GM21825 (cell line): ENCODE measurements around the gene RBM20.
"Not testable (repeated sequence)": the region's sequence is repeated elsewhere in the genome, so short reads cannot be mapped to it uniquely, and the experiment has no call there.

Experiments
- ATAC-seq: cut with Tn5 transposase; IDR thresholded peaks from one replicate; pipeline ENCODE4 v1.9.1; 2021; ENCODE audit warnings: mild to moderate bottlenecking, moderate library complexity; ENCODE audit not compliant: unreplicated experiment

The RBM20 gene

GRCh38 chr10:110625356-110625894 lies 18.7 kb upstream of the RBM20 start:
- no peak for ATAC-seq

DNA sequence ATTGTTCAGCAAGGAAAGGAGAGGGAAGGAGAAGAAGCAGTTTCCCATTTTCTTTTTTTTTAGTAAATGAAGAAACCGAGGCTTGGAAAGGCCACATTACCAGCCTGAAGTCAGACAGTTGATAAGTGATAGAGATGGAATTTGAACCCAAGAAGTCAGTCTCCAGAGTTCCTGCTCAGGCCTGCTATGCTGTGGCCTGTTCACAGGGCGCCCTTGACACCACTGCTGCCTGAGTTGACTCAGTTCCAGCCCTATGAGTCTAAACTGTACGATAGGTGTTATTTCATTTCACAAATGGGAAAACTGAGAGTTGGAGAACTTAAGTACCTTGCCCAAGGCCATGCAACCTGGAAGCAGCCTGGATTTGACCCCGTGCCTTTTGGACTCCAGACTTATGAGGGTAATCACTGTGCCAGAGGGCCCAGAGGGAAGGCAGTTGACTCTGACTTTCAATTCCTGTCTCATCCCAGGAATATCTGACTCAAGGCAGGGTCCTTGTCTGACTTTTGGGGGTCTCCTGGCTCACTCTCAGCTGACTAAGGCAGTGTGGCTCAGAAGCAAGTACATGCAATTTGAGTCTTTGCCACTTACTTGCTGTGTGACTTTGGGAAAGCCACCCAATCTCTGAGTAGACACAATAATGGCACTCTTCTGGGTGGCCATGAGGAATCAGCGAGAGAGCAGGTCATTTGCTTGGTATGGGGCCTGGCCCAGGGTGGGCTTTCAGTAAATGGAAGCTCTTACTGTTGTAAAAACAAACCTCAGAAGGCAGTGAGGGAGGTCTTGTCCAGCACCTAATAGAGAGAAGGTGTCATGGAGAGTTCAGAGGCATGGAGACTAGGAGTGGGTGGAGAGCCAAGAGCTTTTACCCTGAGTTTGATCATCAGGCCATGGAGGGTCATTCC lies 17.9 kb upstream of the RBM20 start:
- ATAC-seq = no peak

DNA sequence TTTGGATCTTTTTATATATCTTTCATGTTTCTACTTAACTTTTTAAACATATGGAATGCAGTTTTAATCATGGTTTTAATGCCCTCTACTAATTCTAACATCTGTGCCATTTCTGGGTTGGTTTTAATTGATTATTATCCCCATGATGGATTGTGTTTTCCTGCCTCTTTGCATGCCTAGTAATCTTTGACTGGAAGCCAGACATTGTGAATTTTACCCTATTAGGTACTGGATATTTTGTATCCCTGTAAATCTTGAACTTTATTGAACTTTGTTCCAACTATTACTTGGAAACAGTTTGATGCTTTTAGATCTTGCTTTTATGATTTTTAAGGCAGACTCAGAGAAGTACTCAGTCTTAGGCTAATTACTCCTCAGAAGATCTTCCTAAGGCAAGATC lies 16.0 kb upstream of the RBM20 start:
- no peak for ATAC-seq

- ATAC-seq = no peak
Measured at GRCh38 chr10:110629680-110630191, 14.4 kb upstream of the RBM20 start.

GRCh38 chr10:110631934-110632333 lies 12.2 kb upstream of the RBM20 start:
- no peak for ATAC-seq

DNA sequence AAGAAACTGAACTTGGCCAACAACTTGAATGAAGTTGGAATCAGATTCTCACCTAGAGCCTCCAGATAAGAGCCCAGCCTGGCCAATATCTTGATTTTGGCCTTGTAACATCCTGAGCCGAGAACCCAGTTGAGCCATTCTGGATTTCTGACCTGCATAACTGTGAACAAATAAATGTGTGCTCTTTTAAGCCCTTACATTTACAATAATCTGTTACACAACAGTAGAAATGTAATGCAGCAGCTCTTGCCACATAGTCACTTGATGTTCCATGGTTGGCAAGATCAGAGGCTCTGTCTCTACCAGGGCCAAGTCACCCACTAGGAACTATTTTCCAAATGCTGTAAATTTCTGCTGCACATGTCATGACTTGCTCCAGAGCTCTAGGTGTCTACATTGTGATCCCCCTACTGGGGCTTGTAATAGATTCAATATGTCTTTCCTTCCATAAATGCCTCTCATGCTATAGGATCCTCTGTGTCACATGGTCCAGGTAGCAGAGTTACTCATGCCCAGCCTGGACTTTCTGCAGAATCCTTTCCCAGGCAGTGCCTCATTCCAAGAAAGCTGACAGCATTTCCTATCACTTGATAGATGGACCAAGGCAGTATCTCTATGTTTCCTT lies 11.4 kb upstream of the RBM20 start:
- ATAC-seq = no peak

DNA sequence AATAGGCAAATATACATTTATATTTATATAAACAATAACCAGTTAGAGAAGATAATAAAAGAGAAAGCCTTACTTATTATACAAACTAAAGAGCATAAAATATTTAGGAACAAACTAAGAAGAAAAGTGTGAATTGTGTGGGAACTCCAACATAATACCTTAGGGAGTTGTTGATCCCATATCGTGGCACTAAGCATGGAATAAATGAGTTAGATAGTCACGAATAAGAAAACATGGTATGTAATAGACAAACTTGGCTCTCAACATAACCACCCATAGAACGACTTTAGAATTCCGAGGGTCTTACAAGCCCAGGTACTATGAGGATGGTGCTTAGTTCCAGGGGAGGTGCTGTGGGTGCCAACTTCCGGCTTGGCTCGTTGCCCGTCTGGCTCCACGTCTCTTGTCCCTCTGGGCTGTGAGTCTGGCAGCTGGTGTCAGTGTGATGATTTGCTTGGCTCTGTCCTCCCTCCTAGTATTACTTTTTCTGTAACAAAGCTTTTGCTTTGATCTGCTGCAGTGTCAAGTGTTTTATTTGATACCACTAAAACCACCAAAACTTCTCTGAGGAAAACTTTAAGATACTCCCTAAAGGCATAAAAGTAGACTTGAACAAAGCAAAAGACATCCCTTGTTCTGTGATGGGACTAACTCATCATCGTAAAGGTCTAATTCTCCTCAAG lies 9.5 kb upstream of the RBM20 start:
- ATAC-seq = no peak

DNA sequence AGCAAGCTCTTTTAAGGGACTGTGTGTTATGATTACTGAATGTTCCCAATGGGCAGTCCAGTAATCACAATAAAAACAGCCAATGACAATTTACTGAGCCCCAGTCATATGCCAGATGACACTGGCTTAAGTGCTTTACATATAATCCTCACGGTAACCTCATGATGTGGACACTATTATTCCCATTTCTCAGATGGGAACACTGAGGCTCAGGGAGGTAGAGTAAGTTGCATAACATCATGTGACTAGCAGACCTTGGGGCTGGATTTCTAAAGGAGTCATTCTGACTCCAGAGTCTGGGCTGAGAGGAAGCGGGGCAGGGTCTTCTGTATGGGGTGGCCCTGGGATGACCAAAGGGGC lies 7.6 kb upstream of the RBM20 start:
- ATAC-seq = no peak

DNA sequence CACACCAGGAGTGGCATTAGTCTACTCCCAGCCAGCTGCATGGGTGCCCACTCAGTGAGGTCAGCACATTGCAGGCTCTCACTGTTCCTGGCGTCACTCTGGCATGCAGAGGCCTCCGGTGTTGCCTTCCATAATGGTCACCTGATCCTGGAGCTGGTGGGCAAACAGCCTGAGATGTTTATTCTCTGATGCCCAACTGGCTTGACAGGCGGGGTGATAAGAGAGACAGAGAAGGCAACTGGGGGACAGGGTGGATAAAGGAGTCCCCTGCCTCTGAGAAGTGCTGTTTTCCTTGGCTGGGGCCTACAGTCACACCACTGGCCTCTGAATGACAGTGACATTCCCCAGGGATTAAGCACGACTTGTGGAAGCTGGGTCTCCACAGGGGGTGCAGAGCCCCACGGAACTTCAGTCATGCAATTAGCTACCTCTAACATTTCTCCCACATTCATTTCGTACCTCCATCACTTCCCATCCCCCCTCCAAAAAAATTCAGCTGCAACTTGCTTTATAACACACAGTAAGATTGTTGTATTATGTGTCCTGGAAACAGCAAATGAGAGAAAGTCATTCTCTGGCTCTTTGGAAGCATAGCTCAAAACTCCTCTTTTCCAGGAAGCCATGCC lies 7.1 kb upstream of the RBM20 start:
- ATAC-seq = no peak

DNA sequence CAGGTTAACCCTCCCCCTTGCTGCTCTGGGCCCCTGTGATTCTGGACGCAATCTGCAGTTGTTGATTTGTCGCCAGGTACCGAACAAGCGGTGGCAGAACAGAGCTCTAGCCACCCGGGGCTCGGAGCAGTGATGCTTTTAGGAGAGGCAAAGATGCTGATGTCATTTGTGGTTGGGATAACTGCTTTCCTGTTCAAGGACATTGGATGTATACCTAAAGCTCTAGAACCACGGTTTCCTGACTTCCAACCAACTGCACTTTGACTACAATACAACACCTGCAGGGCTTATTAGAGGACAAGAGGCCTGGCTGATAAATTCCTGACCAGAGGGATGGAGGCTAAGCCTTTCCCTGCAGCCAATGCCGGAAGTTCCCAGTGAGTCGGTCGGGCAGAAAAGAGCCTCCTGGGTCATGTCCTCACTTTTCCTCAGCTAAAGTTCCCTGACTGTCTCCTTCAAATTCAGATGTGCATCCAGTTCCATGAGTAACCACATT lies 6.5 kb upstream of the RBM20 start:
- ATAC-seq = no peak

- ATAC-seq = no peak
Measured at GRCh38 chr10:110638319-110638718, 5.8 kb upstream of the RBM20 start.

GRCh38 chr10:110639046-110639445 lies 5.1 kb upstream of the RBM20 start:
- not testable (repeated sequence) for ATAC-seq

- not testable (repeated sequence) for ATAC-seq
Measured at GRCh38 chr10:110639858-110640257, 4.3 kb upstream of the RBM20 start.

- ATAC-seq = no peak
Measured at GRCh38 chr10:110641256-110641655, 2.9 kb upstream of the RBM20 start.

GRCh38 chr10:110642204-110643034 lies 1.7 kb upstream of the RBM20 start:
- ATAC-seq = no peak

DNA sequence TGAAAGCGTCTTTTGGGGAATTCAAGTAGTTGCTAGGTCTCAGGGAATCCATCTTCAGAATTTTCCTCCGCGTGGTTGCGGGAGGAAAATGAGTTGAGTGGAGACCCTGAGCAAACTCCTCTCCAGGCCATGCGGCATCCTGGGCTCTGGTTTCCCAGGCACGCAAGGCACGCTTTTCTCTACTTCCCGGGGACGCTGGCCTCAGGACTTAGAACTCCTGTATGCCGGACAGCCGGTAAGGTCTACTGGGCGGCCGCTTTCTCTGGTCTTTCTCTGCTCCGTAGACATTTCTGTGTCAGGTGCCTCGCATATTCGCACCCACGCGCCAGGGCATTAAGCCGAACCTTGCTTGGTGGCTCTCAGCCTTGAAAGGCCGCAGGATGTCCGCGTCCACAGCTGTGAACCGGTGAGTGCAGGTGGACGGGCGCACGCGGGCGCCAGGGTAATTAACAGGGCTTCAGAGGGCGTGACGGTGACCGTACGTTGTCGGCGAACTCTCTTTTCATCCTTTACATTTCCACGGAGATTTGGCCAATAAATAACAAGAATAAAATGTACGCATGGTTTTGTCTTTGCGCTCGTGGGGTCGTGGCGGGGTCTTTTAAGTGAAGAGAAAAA lies 992 bp upstream of the RBM20 start:
- ATAC-seq = no peak

- ATAC-seq = no peak
Measured at GRCh38 chr10:110644598-110645462, 694 bp downstream of the RBM20 start.

- ATAC-seq = no peak
Measured at GRCh38 chr10:110646417-110647135, 2.4 kb downstream of the RBM20 start.
